Neuronal stem cell (in vitro differentiated cells): ENCODE results near the gene E4F1.

ENCODE experiments used
- DNase-seq: peaks from one replicate; pipeline ENCODE4 v3.0.0-alpha.2; 2013; ENCODE audit warnings: low spot score
- H2AFZ ChIP-seq: one replicate; pipeline ENCODE4 v1.6.1; 2013; ENCODE audit warnings: mild to moderate bottlenecking, low read length, inconsistent platforms
- H2AK5ac ChIP-seq: 2 replicates; pipeline ENCODE4 v1.6.1; 2013; ENCODE audit warnings: low read depth, mild to moderate bottlenecking, inconsistent platforms, low read length, moderate library complexity, mixed read lengths
- H2BK120ac ChIP-seq: 2 replicates; pipeline ENCODE4 v1.6.1; 2013; ENCODE audit warnings: low read depth, mild to moderate bottlenecking, inconsistent platforms, low read length, moderate library complexity, mixed read lengths
- H2BK12ac ChIP-seq: one replicate; pipeline ENCODE4 v1.6.1; 2013; ENCODE audit warnings: low read length, inconsistent platforms
- H2BK15ac ChIP-seq: 2 replicates; pipeline ENCODE4 v1.6.1; 2013; ENCODE audit warnings: mild to moderate bottlenecking, low read length, inconsistent platforms, mixed read lengths
- H2BK5ac ChIP-seq: one replicate; pipeline ENCODE4 v1.6.1; 2013; ENCODE audit warnings: inconsistent platforms, mild to moderate bottlenecking, low read length, moderate library complexity
- H3K14ac ChIP-seq: one replicate; pipeline ENCODE4 v1.6.1; 2013; ENCODE audit warnings: low read length, inconsistent platforms
- H3K18ac ChIP-seq: 2 replicates; pipeline ENCODE4 v1.6.1; 2013; ENCODE audit warnings: low read length, inconsistent platforms
- H3K23ac ChIP-seq: 2 replicates; pipeline ENCODE4 v1.6.1; 2013; ENCODE audit warnings: low read depth, mild to moderate bottlenecking, mixed read lengths, low read length, inconsistent platforms; ENCODE audit not compliant: poor library complexity
- H3K27ac ChIP-seq: replicated peaks from 3 replicates; pipeline ENCODE4 v1.5.1; 2013; ENCODE audit warnings: low read length, inconsistent platforms
- H3K27me3 ChIP-seq, 3 experiments: 2 replicates each; pipeline ENCODE4 v1.6.1; 2013; ENCODE audit warnings: low read length in 3 of 3, mild to moderate bottlenecking in 2 of 3, inconsistent platforms in 1 of 3, low read depth in 1 of 3, mixed read lengths in 1 of 3, moderate library complexity in 1 of 3; ENCODE audit not compliant: control insufficient read depth in 3 of 3, insufficient read depth in 3 of 3
- H3K36me3 ChIP-seq, 2 donors: replicated peaks in 1 of 2; 2 replicates each; pipeline ENCODE4 v1.6.1; 2013; ENCODE audit warnings: low read length in 2 of 2; ENCODE audit not compliant: control insufficient read depth in 2 of 2, insufficient read depth in 2 of 2
- H3K4ac ChIP-seq: 2 replicates; pipeline ENCODE4 v1.6.1; 2013; ENCODE audit warnings: inconsistent platforms, mild to moderate bottlenecking, low read length, moderate library complexity
- H3K4me1 ChIP-seq, 2 donors: 1 replicate in 1 of 2; 2 replicates in 1 of 2; pipeline ENCODE4 v1.6.1; 2013; ENCODE audit warnings: low read length in 2 of 2, low read depth in 1 of 2; ENCODE audit not compliant: control insufficient read depth in 2 of 2, insufficient read depth in 1 of 2
- H3K4me2 ChIP-seq: one replicate; pipeline ENCODE4 v1.6.1; 2013; ENCODE audit warnings: mild to moderate bottlenecking, low read length, inconsistent platforms; ENCODE audit not compliant: insufficient read depth, poor library complexity, severe bottlenecking
- H3K4me3 ChIP-seq, 2 donors: 2 replicates each; pipeline ENCODE4 v1.5.1; 2013; ENCODE audit warnings: low read length in 2 of 2, mild to moderate bottlenecking in 2 of 2, inconsistent platforms in 1 of 2, moderate library complexity in 1 of 2
- H3K79me1 ChIP-seq: one replicate; pipeline ENCODE4 v1.6.1; 2013; ENCODE audit warnings: low read depth, mild to moderate bottlenecking, inconsistent platforms, low read length, moderate library complexity
- H3K9ac ChIP-seq: one replicate; pipeline ENCODE4 v1.6.1; 2013; ENCODE audit warnings: mild to moderate bottlenecking, low read depth, low read length, inconsistent platforms; ENCODE audit not compliant: poor library complexity
- H3K9me3 ChIP-seq, 2 donors: replicated peaks in 1 of 2; 2 replicates each; pipeline versions ENCODE3 to v1.6.1; 2013; ENCODE audit warnings: low read length in 2 of 2, mild to moderate bottlenecking in 2 of 2, inconsistent platforms in 1 of 2, low read depth in 1 of 2, mixed read lengths in 1 of 2, moderate library complexity in 1 of 2; ENCODE audit not compliant: control insufficient read depth in 2 of 2, insufficient read depth in 1 of 2
- H4K8ac ChIP-seq: one replicate; pipeline ENCODE4 v1.6.1; 2013; ENCODE audit warnings: low read depth, mild to moderate bottlenecking, inconsistent platforms, low read length, moderate library complexity
- H4K91ac ChIP-seq: one replicate; pipeline ENCODE4 v1.6.1; 2013; ENCODE audit warnings: low read length, low read depth, mild to moderate bottlenecking, inconsistent platforms; ENCODE audit not compliant: poor library complexity
- WGBS, 2 donors: extraction: QIAGEN DNeasy Blood & Tissue Kit; methylation state at CpG; one replicate each; pipeline ENCODE4 v1.1.7; 2013; ENCODE audit warnings: missing lambda C conversion rate in 2 of 2, mixed read lengths in 1 of 2; ENCODE audit not compliant: insufficient read length in 2 of 2, insufficient replicate concordance in 1 of 2; ENCODE audit errors: extremely low coverage in 2 of 2; 5-methylcytosine and 5-hydroxymethylcytosine counted together

Gene E4F1

GRCh38 chr16:2270588-2271470 lies 47.4 kb downstream of the E4F1 start:
- H3K9me3 ChIP-seq = no peaks in the 10 kb centered on the region
- peak overlapping the region; percentile 25 for H2AK5ac ChIP-seq
- peak overlapping the region; percentile 75 for H3K23ac ChIP-seq
- H2BK5ac ChIP-seq = no peak overlapping the region
- peaks cover 16% of the 10 kb centered on the region for H3K79me1 ChIP-seq
- H3K4me2 ChIP-seq = no peak overlapping the region
- H4K8ac ChIP-seq = no peak overlapping the region
- peaks cover 10% of the 10 kb centered on the region in 2 donors for H3K4me1 ChIP-seq
- no peak overlapping the region for H3K4ac ChIP-seq
- H3K27ac ChIP-seq = no peak overlapping the region
- no peak overlapping the region for H3K4me3 ChIP-seq
- no peak overlapping the region for H3K9ac ChIP-seq
- WGBS, 2 donors = no CpG with 5 or more reads among the region's 15 CpGs
- peaks cover 2 to 16% of the 10 kb centered on the region in 2 donors for H3K36me3 ChIP-seq
- no peak overlapping the region for H2AFZ ChIP-seq
- no peak overlapping the region for H4K91ac ChIP-seq
- H3K14ac ChIP-seq = no peak overlapping the region
- H3K27me3 ChIP-seq = no peaks in the 10 kb centered on the region
- no peak overlapping the region for H2BK120ac ChIP-seq
- H2BK12ac ChIP-seq = no peak overlapping the region
- no peak overlapping the region for H2BK15ac ChIP-seq
- H3K18ac ChIP-seq = no peak overlapping the region
- DNase-seq = no peak

GRCh38 chr16:2271848-2272461 lies 48.6 kb downstream of the E4F1 start:
- H2AFZ ChIP-seq = no peak overlapping the region
- DNase-seq = no peak
- no peak overlapping the region for H3K18ac ChIP-seq
- peaks cover 0 to 7% of the 10 kb centered on the region in 2 donors for H3K36me3 ChIP-seq
- no peak overlapping the region for H3K14ac ChIP-seq
- no peak overlapping the region for H3K4ac ChIP-seq
- no peaks in the 10 kb centered on the region for H3K9me3 ChIP-seq
- H2AK5ac ChIP-seq = peak overlapping the region; percentile 26
- H4K8ac ChIP-seq = no peak overlapping the region
- H3K27me3 ChIP-seq = no peaks in the 10 kb centered on the region
- no peak overlapping the region for H2BK15ac ChIP-seq
- H3K27ac ChIP-seq = no peak overlapping the region
- WGBS, 2 donors = no CpG with 5 or more reads among the region's 14 CpGs
- no peak overlapping the region for H3K4me3 ChIP-seq
- H3K4me1 ChIP-seq = peaks cover 6 to 7% of the 10 kb centered on the region in 2 donors
- H3K9ac ChIP-seq = peak overlapping the region; percentile 50
- no peak overlapping the region for H4K91ac ChIP-seq
- peak overlapping the region; percentile 53 for H2BK5ac ChIP-seq
- peaks cover 16% of the 10 kb centered on the region for H3K79me1 ChIP-seq
- H2BK12ac ChIP-seq = peak overlapping the region; percentile 16
- H3K4me2 ChIP-seq = no peak overlapping the region
- H3K23ac ChIP-seq = peak overlapping the region; percentile 55
- no peak overlapping the region for H2BK120ac ChIP-seq

GRCh38 chr16:2273484-2273883 lies 50.1 kb downstream of the E4F1 start:
- H2BK5ac ChIP-seq = no peak overlapping the region
- no peak overlapping the region for H3K14ac ChIP-seq
- H3K4me3 ChIP-seq = no peak overlapping the region
- no peaks in the 10 kb centered on the region for H3K9me3 ChIP-seq
- H3K27me3 ChIP-seq = no peaks in the 10 kb centered on the region
- peaks cover 0 to 7% of the 10 kb centered on the region in 2 donors for H3K36me3 ChIP-seq
- no peak overlapping the region for H2AK5ac ChIP-seq
- H2BK15ac ChIP-seq = no peak overlapping the region
- no peak overlapping the region for H3K27ac ChIP-seq
- H3K79me1 ChIP-seq = peaks cover 14% of the 10 kb centered on the region
- no peak overlapping the region for H2BK12ac ChIP-seq
- no peak for DNase-seq
- H3K4me1 ChIP-seq = peaks cover 6 to 7% of the 10 kb centered on the region in 2 donors
- no peak overlapping the region for H3K18ac ChIP-seq
- H3K4ac ChIP-seq = no peak overlapping the region
- no peak overlapping the region for H3K4me2 ChIP-seq
- H2BK120ac ChIP-seq = no peak overlapping the region
- no peak overlapping the region for H2AFZ ChIP-seq
- H3K9ac ChIP-seq = no peak overlapping the region
- no CpG with 5 or more reads among the region's 16 CpGs for WGBS, 2 donors
- no peak overlapping the region for H4K8ac ChIP-seq
- no peak overlapping the region for H4K91ac ChIP-seq
- H3K23ac ChIP-seq = peak overlapping the region; percentile 73

DNA sequence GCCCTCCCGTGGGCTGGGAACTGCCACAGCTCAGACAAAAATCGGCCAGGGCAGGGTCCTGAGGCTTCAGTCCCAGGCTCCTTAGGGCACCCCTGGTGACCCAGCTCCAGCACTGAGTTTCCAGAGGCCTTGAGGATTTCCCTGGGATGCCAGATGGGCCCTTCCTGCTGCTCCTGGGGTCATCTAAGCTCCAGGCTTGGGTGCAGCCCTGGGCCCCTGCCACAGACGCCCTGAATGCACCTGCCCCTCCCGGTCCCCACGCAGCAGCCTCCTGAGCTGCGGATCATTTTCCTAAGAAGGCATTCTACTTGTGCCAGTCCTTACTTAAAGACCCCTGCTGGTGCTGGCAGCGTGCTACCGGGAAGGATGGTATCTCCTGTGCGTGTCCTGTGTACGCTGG lies 50.5 kb downstream of the E4F1 start:
- Histone ChIP-seq H3K9ac (no peak overlapping the region), H2BK12ac (no peak overlapping the region), H3K23ac (no peak overlapping the region), H2BK15ac (no peak overlapping the region), H3K18ac (no peak overlapping the region), H3K4me3 (no peak overlapping the region), H3K9me3 (no peaks in the 10 kb centered on the region), H2AK5ac (no peak overlapping the region), H2BK5ac (no peak overlapping the region), H3K14ac (no peak overlapping the region), H4K91ac (no peak overlapping the region), H3K36me3 (peaks cover 0 to 7% of the 10 kb centered on the region in 2 donors), H3K4me2 (no peak overlapping the region), H3K4me1 (peaks cover 6 to 7% of the 10 kb centered on the region in 2 donors), H4K8ac (no peak overlapping the region), H3K79me1 (peaks cover 11% of the 10 kb centered on the region), H3K4ac (no peak overlapping the region), H3K27ac (no peak overlapping the region), H2BK120ac (no peak overlapping the region), H2AFZ (no peak overlapping the region), H3K27me3 (no peaks in the 10 kb centered on the region)
- WGBS, 2 donors = no CpG with 5 or more reads among the region's 10 CpGs
- DNase-seq = no peak
